Measurements from ENCODE around the gene DMGDH.
A peak's percentile ranks its signal among the peaks of the same experiment; 100 is the strongest.

The DMGDH gene

DNA sequence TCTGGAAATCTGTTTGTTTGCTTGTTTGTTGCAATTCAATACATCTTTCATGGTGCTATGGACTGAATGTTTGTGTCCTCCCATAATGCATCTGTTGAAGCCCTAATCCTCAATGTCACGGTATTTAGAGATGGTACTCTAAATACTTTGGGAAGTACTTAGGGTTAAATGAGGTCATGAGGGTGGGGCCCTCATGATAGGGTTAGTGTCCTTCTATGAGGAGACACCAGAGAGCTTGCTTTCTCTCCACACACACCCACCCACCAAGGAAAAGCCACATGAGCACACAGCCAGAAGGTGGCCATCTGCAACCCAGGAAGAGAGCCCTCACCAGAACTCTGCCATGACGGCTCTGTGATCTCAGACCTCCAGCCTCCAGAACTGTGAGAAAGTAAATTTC, 32.7 kb downstream of the DMGDH start:
- TF ChIP-seq, protein P1, sequence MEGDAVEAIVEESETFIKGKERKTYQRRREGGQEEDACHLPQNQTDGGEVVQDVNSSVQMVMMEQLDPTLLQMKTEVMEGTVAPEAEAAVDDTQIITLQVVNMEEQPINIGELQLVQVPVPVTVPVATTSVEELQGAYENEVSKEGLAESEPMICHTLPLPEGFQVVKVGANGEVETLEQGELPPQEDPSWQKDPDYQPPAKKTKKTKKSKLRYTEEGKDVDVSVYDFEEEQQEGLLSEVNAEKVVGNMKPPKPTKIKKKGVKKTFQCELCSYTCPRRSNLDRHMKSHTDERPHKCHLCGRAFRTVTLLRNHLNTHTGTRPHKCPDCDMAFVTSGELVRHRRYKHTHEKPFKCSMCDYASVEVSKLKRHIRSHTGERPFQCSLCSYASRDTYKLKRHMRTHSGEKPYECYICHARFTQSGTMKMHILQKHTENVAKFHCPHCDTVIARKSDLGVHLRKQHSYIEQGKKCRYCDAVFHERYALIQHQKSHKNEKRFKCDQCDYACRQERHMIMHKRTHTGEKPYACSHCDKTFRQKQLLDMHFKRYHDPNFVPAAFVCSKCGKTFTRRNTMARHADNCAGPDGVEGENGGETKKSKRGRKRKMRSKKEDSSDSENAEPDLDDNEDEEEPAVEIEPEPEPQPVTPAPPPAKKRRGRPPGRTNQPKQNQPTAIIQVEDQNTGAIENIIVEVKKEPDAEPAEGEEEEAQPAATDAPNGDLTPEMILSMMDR (IDR thresholded peaks at IDR 0.05; ENCODE audit: unreplicated experiment in 3 of 3), result no peak
- Mint-ChIP-seq H3K27ac (no peak overlapping the region), H3K27me3 (ENCODE audit: low read depth) (no peaks in the 10 kb centered on the region), H3K9me3 (peaks cover 8% of the 10 kb centered on the region), H3K4me1 (no peaks in the 10 kb centered on the region), H3K36me3 (ENCODE audit: low read depth) (no peaks in the 10 kb centered on the region), H3K4me3 (no peak overlapping the region)

DNA sequence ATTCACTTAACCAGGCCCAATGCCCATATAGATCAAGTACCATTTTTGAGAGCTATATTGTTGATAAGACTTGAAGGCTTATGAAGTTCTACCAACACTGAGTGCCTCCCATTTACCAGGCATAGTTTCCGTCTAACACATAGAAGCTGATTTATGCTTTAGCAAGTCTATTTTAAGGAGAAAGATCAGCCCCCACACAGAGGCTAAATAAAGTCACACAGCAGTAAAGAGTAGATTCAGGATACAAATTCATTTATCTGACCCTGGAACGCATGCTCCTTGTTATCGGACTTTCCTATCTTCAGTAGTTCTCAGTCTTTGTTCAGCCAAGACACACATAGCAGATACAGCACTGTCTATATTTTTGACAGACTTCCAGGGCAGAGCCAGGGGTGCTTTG, 34.2 kb downstream of the DMGDH start:
- no peaks in the 10 kb centered on the region for H3K36me3 Mint-ChIP-seq (ENCODE audit: low read depth)
- peak overlapping the region in 2 of 3 experiments; percentile 31 to 51 for H3K27ac Mint-ChIP-seq
- TF ChIP-seq, protein P1 (IDR thresholded peaks at IDR 0.05; ENCODE audit: unreplicated experiment in 3 of 3), result no peak
- H3K4me1 Mint-ChIP-seq, result peaks cover 6% of the 10 kb centered on the region
- peaks cover 3% of the 10 kb centered on the region for H3K9me3 Mint-ChIP-seq
- H3K4me3 Mint-ChIP-seq, result no peak overlapping the region
- no peaks in the 10 kb centered on the region for H3K27me3 Mint-ChIP-seq (ENCODE audit: low read depth)

DNA sequence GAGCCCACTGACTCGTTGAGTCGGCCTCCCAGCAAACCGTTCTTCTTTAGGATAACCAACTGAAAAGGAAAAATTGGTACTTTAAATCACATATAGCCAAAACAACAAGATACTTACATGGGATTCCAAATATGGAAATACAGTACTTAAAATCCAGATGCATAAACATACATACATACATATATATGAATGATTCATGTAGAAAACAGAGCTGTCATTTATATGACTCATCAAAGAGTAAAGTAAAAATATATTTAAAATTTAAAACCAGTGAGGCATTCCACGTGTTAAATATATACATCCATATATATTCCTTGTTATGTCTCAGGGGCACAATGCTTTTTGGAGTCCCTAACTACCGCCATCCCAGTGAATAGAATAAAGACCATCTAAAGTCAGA, 36.7 kb downstream of the DMGDH start:
- no peaks in the 10 kb centered on the region for H3K27me3 Mint-ChIP-seq (ENCODE audit: low read depth)
- TF ChIP-seq, protein P1 (IDR thresholded peaks at IDR 0.05; ENCODE audit: unreplicated experiment in 3 of 3), result no peak

DNA sequence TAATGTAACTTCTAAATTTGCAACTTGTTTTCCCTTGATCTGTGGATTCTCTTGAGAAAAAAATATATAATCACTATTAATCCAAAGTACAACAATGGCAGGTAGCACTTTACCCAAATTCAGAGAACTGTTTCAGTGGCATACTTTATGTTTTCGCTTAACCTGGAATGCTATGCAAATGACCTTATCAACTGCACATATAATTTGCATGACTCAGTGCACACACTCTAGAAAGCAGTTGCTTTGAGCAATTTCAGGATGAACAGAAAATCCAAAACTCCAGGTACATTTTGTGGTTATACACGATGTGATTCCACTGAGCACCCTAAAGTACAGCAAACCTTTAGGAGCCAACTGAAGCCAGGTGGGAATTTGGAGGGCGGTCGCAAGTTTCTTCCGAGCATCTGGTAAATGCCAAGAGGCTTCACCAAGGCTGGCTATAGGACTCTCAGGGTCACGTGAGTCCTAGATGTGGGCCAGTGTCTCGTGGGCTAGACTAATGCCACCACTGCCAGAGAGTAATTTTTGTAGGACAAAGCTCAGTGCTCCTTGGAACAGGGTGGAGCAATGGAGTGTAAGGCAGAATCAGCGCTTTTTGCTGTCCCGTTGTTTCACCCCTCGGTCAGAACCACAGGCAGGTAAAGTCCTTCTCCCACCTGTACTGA, 37.3 kb downstream of the DMGDH start:
- TF ChIP-seq, protein P1 (IDR thresholded peaks at IDR 0.05; ENCODE audit: unreplicated experiment in 3 of 3), result no peak
- Mint-ChIP-seq H3K27me3 (ENCODE audit: low read depth) (peaks cover 2% of the 10 kb centered on the region), H3K9me3 (no peaks in the 10 kb centered on the region), H3K4me3 (no peak overlapping the region), H3K4me1 (peaks cover 6% of the 10 kb centered on the region), H3K36me3 (ENCODE audit: low read depth) (no peaks in the 10 kb centered on the region), H3K27ac (peak overlapping the region; percentile 97 to 99 (median 98))

More for the DNA sequence above, 36.7 kb downstream of the DMGDH start:
- peaks cover 6% of the 10 kb centered on the region for H3K4me1 Mint-ChIP-seq
- no peak overlapping the region for H3K4me3 Mint-ChIP-seq
- H3K36me3 Mint-ChIP-seq (ENCODE audit: low read depth), result no peaks in the 10 kb centered on the region
- peak overlapping the region; percentile 62 to 99 (median 98) for H3K27ac Mint-ChIP-seq
- H3K9me3 Mint-ChIP-seq, result no peaks in the 10 kb centered on the region

DNA sequence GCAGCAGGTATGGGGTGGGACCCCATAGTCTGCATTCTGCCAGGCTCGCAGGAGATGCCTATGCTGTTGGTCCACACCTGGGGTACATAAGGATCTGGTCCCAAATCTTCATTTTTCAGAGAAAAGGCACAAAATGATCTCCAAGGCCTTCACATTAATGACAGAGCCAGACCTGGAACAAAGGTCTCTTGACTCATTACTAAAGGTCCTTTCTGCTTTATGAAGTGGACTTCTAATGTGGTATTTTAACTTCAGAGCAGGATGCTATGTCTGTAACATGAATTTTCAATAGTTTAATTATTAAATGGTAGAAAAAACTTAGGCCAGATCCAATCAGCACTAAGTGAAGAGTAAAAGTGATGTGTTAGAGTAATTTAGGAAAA, 38.0 kb downstream of the DMGDH start:
- peak overlapping the region in 2 of 3 experiments; percentile 24 to 48 for H3K4me3 Mint-ChIP-seq
- TF ChIP-seq, protein P1 (IDR thresholded peaks at IDR 0.05; ENCODE audit: unreplicated experiment in 3 of 3), result no peak
- H3K36me3 Mint-ChIP-seq (ENCODE audit: low read depth), result no peaks in the 10 kb centered on the region
- H3K27me3 Mint-ChIP-seq (ENCODE audit: low read depth), result peaks cover 5% of the 10 kb centered on the region
- peaks cover 8% of the 10 kb centered on the region for H3K4me1 Mint-ChIP-seq
- no peaks in the 10 kb centered on the region for H3K9me3 Mint-ChIP-seq
- peak overlapping the region; percentile 97 to 99 (median 98) for H3K27ac Mint-ChIP-seq
